Endodermal cell (in vitro differentiated cells): Measurements from ENCODE around the gene ASB14. TPM values are rescaled to one million over a fixed set of nuclear protein-coding genes. Genes with fewer than 3 reads are reported as not detected.

Source experiments
- DNase-seq: peaks from one replicate; pipeline ENCODE4 v3.0.0-alpha.2; 2017
- H3K27ac ChIP-seq: 2 replicates; pipeline ENCODE4 v1.5.1; 2013; ENCODE audit warnings: mild to moderate bottlenecking, low read depth, low read length, moderate library complexity
- H3K27me3 ChIP-seq: 2 replicates; pipeline ENCODE4 v1.6.1; 2013; ENCODE audit warnings: mild to moderate bottlenecking, low read length, moderate library complexity; ENCODE audit not compliant: insufficient read depth, control insufficient read depth, poor library complexity, severe bottlenecking
- H3K36me3 ChIP-seq: 2 replicates; pipeline ENCODE4 v1.7.0; 2013; ENCODE audit warnings: mild to moderate bottlenecking, low read length, moderate library complexity; ENCODE audit not compliant: control insufficient read depth, insufficient read depth
- H3K4me1 ChIP-seq: one replicate; pipeline ENCODE4 v1.7.0; 2013; ENCODE audit warnings: low read length; ENCODE audit not compliant: control insufficient read depth, insufficient read depth
- H3K4me3 ChIP-seq: 2 replicates; pipeline ENCODE4 v1.5.1; 2013; ENCODE audit warnings: mild to moderate bottlenecking, low read length, moderate library complexity
- H3K9ac ChIP-seq: 2 replicates; pipeline ENCODE4 v1.6.1; 2013; ENCODE audit warnings: mild to moderate bottlenecking, low read length, moderate library complexity; ENCODE audit not compliant: poor library complexity, severe bottlenecking; ENCODE audit errors: extremely low read depth
- H3K9me3 ChIP-seq: 2 replicates; pipeline ENCODE4 v1.6.1; 2013; ENCODE audit warnings: mild to moderate bottlenecking, low read length, moderate library complexity; ENCODE audit not compliant: control insufficient read depth
- H3K27ac Mint-ChIP-seq: 2 replicates; pipeline ENCODE4 v1.8.0; 2020; ENCODE audit warnings: mixed read lengths
- H3K27me3 Mint-ChIP-seq: 2 replicates; pipeline ENCODE4 v1.8.0; 2021; ENCODE audit warnings: mild to moderate bottlenecking, mixed read lengths; ENCODE audit not compliant: insufficient read depth
- H3K36me3 Mint-ChIP-seq: 2 replicates; pipeline ENCODE4 v1.8.0; 2020; ENCODE audit warnings: low read depth, mixed read lengths
- H3K4me1 Mint-ChIP-seq: 2 replicates; pipeline ENCODE4 v1.8.0; 2020; ENCODE audit warnings: mixed read lengths
- H3K4me3 Mint-ChIP-seq: 2 replicates; pipeline ENCODE4 v1.8.0; 2020; ENCODE audit warnings: mild to moderate bottlenecking, moderate library complexity, mixed read lengths
- H3K9me3 Mint-ChIP-seq: 2 replicates; pipeline ENCODE4 v1.8.0; 2020; ENCODE audit warnings: mild to moderate bottlenecking, mixed read lengths
- CTCF ChIP-seq: fragments of 200-600 bp; sonication (generic); conservative IDR thresholded peaks from 2 replicates; pipeline ENCODE4 v1.5.0; 2021; ENCODE audit warnings: antibody characterized with exemption, mild to moderate bottlenecking
- WGBS, 2 experiments: methylation state at CpG; one replicate each; pipeline versions ENCODE4 v1.1.5 to v1.1.7; 2013; ENCODE audit warnings: missing lambda C conversion rate in 2 of 2, mixed read lengths in 1 of 2; ENCODE audit not compliant: insufficient coverage in 1 of 2, insufficient read length in 1 of 2; 5-methylcytosine and 5-hydroxymethylcytosine counted together
- total RNA-seq, 2 donors: library from RNA; stranded (reverse); fragmentation: NEBNext Ultra II Directional in 1 of 2; extraction: Animal tissue kit (Norgen Biotek cat#: 25700) in 1 of 2; gene quantifications; 2 replicates in 1 of 2; 3 replicates in 1 of 2; pipeline ENCODE4 v1.2.1, GENCODE V29; 2021

Gene ASB14
- total RNA-seq, 2 donors from 2014 or later: not detected

DNA sequence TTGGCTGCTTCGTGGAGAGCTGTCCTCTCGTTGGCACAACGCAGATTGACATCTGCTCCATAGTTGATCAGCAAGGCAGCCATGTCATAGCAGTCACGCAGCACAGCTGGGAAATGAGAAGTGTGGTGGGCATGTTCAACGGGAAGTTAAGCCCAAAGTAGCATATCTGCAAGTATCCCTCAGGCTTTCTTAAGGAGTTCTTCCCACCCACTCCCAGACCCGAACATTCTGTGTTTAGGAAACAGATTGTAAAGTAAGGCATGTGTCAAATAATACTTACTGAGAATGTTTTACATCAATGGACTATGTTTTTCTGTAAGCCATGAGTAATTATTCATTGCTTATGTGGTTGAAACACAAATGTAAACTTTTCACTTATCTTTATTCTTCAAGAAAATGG lies 9.2 kb downstream of the ASB14 start:
- Mint-ChIP-seq H3K4me1 (no peaks in the 10 kb centered on the region), H3K4me3 (no peak overlapping the region), H3K27me3 (peaks cover 1% of the 10 kb centered on the region), H3K27ac (no peak overlapping the region), H3K9me3 (peaks cover 29% of the 10 kb centered on the region), H3K36me3 (peaks cover 17% of the 10 kb centered on the region)
- no peak for DNase-seq
- peaks cover 40% of the 10 kb centered on the region for H3K9me3 ChIP-seq
- peaks cover 5% of the 10 kb centered on the region for H3K36me3 ChIP-seq
- no peaks in the 10 kb centered on the region for H3K27me3 ChIP-seq
- H3K27ac ChIP-seq: no peak overlapping the region
- H3K4me3 ChIP-seq: no peak overlapping the region
- 91 to 97% methylated on average over 4 to 6 of the region's 6 CpGs for whole genome bisulfite sequencing, 2 experiments
- H3K9ac ChIP-seq: no peak overlapping the region
- H3K4me1 ChIP-seq: no peaks in the 10 kb centered on the region
- TF ChIP-seq CTCF: no peak

DNA sequence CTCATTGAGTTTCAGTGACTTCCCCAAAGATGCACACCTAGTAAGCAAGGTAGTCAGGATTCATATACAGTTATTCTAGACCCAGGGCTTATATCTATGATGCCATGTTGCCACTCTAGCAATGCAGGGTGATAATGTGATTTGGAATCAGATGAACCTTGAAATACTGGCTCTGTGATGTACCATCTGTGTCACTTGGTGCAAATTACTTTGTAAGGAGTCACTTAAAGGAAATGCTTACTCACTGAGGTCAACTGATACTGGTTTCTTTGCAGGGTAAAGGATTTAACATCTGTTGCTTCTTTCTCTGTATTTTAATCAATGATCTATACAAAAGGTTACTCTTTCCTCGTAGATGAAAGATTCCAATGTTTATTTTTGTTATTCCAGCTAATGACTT lies 10.8 kb downstream of the ASB14 start:
- DNase-seq: no peak
- Histone ChIP-seq H3K9ac (no peak overlapping the region), H3K4me1 (no peaks in the 10 kb centered on the region), H3K4me3 (no peak overlapping the region), H3K36me3 (peaks cover 9% of the 10 kb centered on the region), H3K27ac (no peak overlapping the region), H3K27me3 (no peaks in the 10 kb centered on the region), H3K9me3 (peaks cover 40% of the 10 kb centered on the region)
- WGBS, 2 experiments: 82% methylated on average over 1 of the region's 1 CpG; no CpG with 5 or more reads in 1 of the 2 experiments
- Mint-ChIP-seq H3K36me3 (peaks cover 23% of the 10 kb centered on the region), H3K27me3 (peaks cover 1% of the 10 kb centered on the region), H3K4me3 (no peak overlapping the region), H3K4me1 (no peaks in the 10 kb centered on the region), H3K27ac (no peak overlapping the region), H3K9me3 (peaks cover 29% of the 10 kb centered on the region)
- no peak for TF ChIP-seq CTCF

- no peak overlapping the region for H3K27ac Mint-ChIP-seq
- Histone ChIP-seq H3K27me3 (no peaks in the 10 kb centered on the region), H3K4me1 (no peaks in the 10 kb centered on the region), H3K4me3 (no peak overlapping the region), H3K27ac (no peak overlapping the region), H3K36me3 (peaks cover 9% of the 10 kb centered on the region), H3K9me3 (peaks cover 27% of the 10 kb centered on the region), H3K9ac (no peak overlapping the region)
- peaks cover 1% of the 10 kb centered on the region for H3K27me3 Mint-ChIP-seq
- H3K4me3 Mint-ChIP-seq: no peak overlapping the region
- WGBS, 2 experiments: 91 to 100% methylated on average over 4 to 5 of the region's 5 CpGs
- DNase-seq: no peak
- H3K4me1 Mint-ChIP-seq: no peaks in the 10 kb centered on the region
- H3K36me3 Mint-ChIP-seq: peaks cover 26% of the 10 kb centered on the region
- TF ChIP-seq CTCF: no peak
- H3K9me3 Mint-ChIP-seq: peaks cover 25% of the 10 kb centered on the region
Measured at GRCh38 chr3:57279685-57280084, 12.8 kb downstream of the ASB14 start.
